Osteoblast (primary cell): Measurements from ENCODE around the gene MAP3K7. TPM values are rescaled to one million over a fixed set of nuclear protein-coding genes. Genes with fewer than 3 reads are reported as not detected.

Source experiments
- DNase-seq: peaks from one replicate; pipeline ENCODE4 v3.0.0; 2011; ENCODE audit warnings: low spot score, mixed read lengths; ENCODE audit not compliant: insufficient read length; ENCODE audit errors: missing footprints
- H2AFZ ChIP-seq: 2 replicates; pipeline ENCODE4 v1.6.0; 2011; ENCODE audit warnings: mild to moderate bottlenecking, low read length
- H3K27ac ChIP-seq: 2 replicates; pipeline ENCODE4 v1.5.1; 2011; ENCODE audit warnings: mild to moderate bottlenecking, low read depth, low read length, moderate library complexity
- H3K27me3 ChIP-seq: 2 replicates; pipeline ENCODE4 v1.6.0; 2012; ENCODE audit warnings: mild to moderate bottlenecking, control low read depth, inconsistent platforms, low read length, moderate library complexity; ENCODE audit not compliant: insufficient read depth
- H3K36me3 ChIP-seq: 2 replicates; pipeline ENCODE4 v1.5.1; 2011; ENCODE audit warnings: mild to moderate bottlenecking, low read length, control low read depth, moderate library complexity; ENCODE audit not compliant: insufficient read depth
- H3K4me1 ChIP-seq: 2 replicates; pipeline ENCODE4 v1.5.1; 2011; ENCODE audit warnings: mild to moderate bottlenecking, low read length, control low read depth, moderate library complexity; ENCODE audit not compliant: insufficient read depth
- H3K4me2 ChIP-seq: 2 replicates; pipeline ENCODE4 v1.6.0; 2011; ENCODE audit warnings: mild to moderate bottlenecking, low read length; ENCODE audit not compliant: insufficient read depth
- H3K4me3 ChIP-seq: fragments of 200-600 bp; sonication (generic); 3 replicates; pipeline ENCODE4 v1.5.1; 2012; ENCODE audit warnings: mild to moderate bottlenecking, low read length, inconsistent platforms; ENCODE audit not compliant: insufficient read depth
- H3K79me2 ChIP-seq: 2 replicates; pipeline ENCODE4 v1.6.0; 2012; ENCODE audit warnings: mild to moderate bottlenecking, low read length, control low read depth, inconsistent platforms; ENCODE audit not compliant: insufficient read depth
- H3K9me3 ChIP-seq: 2 replicates; pipeline ENCODE4 v1.5.1; 2011; ENCODE audit warnings: low read depth, low read length, control low read depth
- H4K20me1 ChIP-seq: 2 replicates; pipeline ENCODE4 v1.6.0; 2012; ENCODE audit warnings: mild to moderate bottlenecking, low read length, control low read depth; ENCODE audit not compliant: insufficient read depth
- CTCF ChIP-seq: IDR thresholded peaks from 2 replicates; pipeline ENCODE4 v1.5.1; 2011; ENCODE audit warnings: mild to moderate bottlenecking, low read depth, low read length, moderate library complexity; ENCODE audit errors: extremely low read depth
- total RNA-seq: library from RNA; depleted of rRNA; stranded (reverse); fragments of >200 nt; gene quantifications from 2 replicates; pipeline ENCODE4 v1.2.3, GENCODE V29; 2012

Gene MAP3K7
- total RNA-seq, 1 donor, result 38.4 TPM

DNA sequence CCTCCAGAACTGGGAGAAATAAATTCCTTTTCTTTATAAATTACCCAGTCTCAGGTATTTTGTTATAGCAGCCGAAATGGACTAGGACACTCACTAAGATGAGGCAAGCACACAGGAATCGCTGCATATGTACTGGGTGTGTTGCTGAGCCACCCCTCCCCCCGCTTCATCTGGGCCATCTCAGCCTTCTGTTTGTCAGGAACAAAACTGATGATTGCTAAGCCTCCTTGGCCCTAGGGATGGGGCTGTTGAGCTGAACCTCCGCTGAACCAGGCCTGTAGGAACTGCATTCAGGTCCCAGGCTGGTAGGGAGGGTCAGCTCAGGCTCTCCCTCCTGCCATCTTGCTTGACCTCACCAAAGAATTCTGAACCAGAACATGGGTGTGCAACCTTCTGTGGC is 108.6 kb downstream of the MAP3K7 start:
- H3K4me1 ChIP-seq, result peaks cover 6% of the 10 kb centered on the region
- H3K9me3 ChIP-seq, result no peaks in the 10 kb centered on the region
- H4K20me1 ChIP-seq, result no peaks in the 10 kb centered on the region
- H3K36me3 ChIP-seq, result no peaks in the 10 kb centered on the region
- no peak overlapping the region for H2AFZ ChIP-seq
- H3K79me2 ChIP-seq, result no peaks in the 10 kb centered on the region
- TF ChIP-seq CTCF, result no peak
- H3K4me2 ChIP-seq, result no peak overlapping the region
- DNase-seq, result no peak
- no peak overlapping the region for H3K27ac ChIP-seq
- H3K27me3 ChIP-seq, result peaks cover 6% of the 10 kb centered on the region
- no peak overlapping the region for H3K4me3 ChIP-seq

GRCh38 chr6:90477366-90477765 is 109.5 kb downstream of the MAP3K7 start:
- no peaks in the 10 kb centered on the region for H3K36me3 ChIP-seq
- no peaks in the 10 kb centered on the region for H4K20me1 ChIP-seq
- H3K27me3 ChIP-seq, result peaks cover 6% of the 10 kb centered on the region
- H3K4me3 ChIP-seq, result no peak overlapping the region
- H3K4me2 ChIP-seq, result no peak overlapping the region
- H2AFZ ChIP-seq, result no peak overlapping the region
- no peaks in the 10 kb centered on the region for H3K9me3 ChIP-seq
- H3K79me2 ChIP-seq, result no peaks in the 10 kb centered on the region
- peaks cover 6% of the 10 kb centered on the region for H3K4me1 ChIP-seq
- no peak for DNase-seq
- no peak for TF ChIP-seq CTCF
- H3K27ac ChIP-seq, result no peak overlapping the region

DNA sequence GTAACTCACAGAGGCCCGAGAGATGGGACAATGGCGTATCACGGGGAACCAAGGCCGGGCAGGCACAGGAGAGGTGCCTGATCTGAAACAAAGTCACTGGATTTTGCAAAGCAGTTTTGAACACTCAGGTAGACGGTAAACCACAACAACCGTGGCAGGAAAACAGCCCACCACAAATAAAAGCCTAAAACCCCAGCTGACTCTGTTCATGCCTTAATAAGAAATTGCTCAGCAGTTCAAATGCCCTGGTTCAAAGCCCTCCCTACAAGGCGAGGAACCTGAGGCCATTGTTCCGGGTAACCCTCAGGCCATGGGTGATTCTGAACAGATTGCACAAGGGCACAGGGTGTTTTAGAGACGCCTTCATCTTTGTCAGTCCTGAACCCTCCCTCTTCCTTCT is 114.2 kb downstream of the MAP3K7 start:
- no peak overlapping the region for H3K27ac ChIP-seq
- TF ChIP-seq CTCF, result no peak

GRCh38 chr6:90471263-90471662 is 115.6 kb downstream of the MAP3K7 start:
- Histone ChIP-seq H3K4me3 (no peak overlapping the region), H3K27ac (no peak overlapping the region), H3K79me2 (no peaks in the 10 kb centered on the region), H4K20me1 (no peaks in the 10 kb centered on the region), H3K9me3 (no peaks in the 10 kb centered on the region), H3K4me2 (no peak overlapping the region), H2AFZ (no peak overlapping the region), H3K36me3 (no peaks in the 10 kb centered on the region), H3K27me3 (peaks cover 11% of the 10 kb centered on the region), H3K4me1 (peaks cover 4% of the 10 kb centered on the region)
- DNase-seq, result no peak
- TF ChIP-seq CTCF, result no peak

More for the DNA sequence above, 114.2 kb downstream of the MAP3K7 start:
- no peak overlapping the region for H3K4me3 ChIP-seq
- H3K4me1 ChIP-seq, result no peaks in the 10 kb centered on the region
- no peaks in the 10 kb centered on the region for H4K20me1 ChIP-seq
- no peaks in the 10 kb centered on the region for H3K79me2 ChIP-seq
- DNase-seq, result no peak
- H3K36me3 ChIP-seq, result no peaks in the 10 kb centered on the region
- peaks cover 11% of the 10 kb centered on the region for H3K27me3 ChIP-seq
- no peak overlapping the region for H3K4me2 ChIP-seq
- no peak overlapping the region for H2AFZ ChIP-seq
- H3K9me3 ChIP-seq, result no peaks in the 10 kb centered on the region
